ENCODE results near the gene PPIP5K1.
"Not testable (repeated sequence)": the region's sequence is repeated elsewhere in the genome, so short reads cannot be mapped to it uniquely, and the experiment has no call there.

Gene PPIP5K1

DNA sequence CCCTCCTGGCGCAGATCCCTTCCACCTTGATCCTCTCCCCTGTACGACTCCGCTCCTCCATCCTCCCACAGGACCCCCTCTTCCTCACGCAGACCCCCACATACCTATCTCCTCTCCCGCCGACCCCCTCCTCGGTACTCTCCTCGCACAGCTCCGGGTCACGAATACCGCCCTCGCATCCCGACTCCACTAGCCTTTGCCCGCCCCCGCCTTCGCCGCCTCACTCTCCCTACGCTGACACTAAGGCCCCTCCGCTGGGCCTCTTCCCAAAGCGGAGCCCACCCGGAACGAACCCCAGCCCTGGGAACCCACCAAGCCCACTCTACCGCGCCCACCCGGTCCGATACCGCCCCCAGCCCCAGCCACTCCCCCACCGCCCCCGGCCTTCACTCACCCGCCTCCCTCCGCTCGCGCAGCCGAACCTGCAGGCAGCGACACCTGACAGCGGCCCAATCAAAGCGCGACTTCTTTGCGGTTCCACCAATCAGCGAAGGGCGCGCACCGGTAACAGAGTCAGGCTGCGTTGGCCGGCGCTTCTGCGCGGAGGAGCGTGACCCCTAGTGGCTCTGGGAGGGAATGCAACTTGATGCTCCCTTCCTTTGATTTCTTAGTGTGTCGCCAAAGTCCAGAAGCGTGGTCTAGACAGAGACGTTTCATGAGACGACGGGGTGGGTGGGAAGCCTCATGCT is at the start of gene PPIP5K1:
Gene PPIP5K1 (minus strand): TSS at position 431 of the 689 bp plus-strand sequence. CDS start 5,704 bp downstream, outside the sequence.
- not testable (repeated sequence) for DNase-seq

DNA sequence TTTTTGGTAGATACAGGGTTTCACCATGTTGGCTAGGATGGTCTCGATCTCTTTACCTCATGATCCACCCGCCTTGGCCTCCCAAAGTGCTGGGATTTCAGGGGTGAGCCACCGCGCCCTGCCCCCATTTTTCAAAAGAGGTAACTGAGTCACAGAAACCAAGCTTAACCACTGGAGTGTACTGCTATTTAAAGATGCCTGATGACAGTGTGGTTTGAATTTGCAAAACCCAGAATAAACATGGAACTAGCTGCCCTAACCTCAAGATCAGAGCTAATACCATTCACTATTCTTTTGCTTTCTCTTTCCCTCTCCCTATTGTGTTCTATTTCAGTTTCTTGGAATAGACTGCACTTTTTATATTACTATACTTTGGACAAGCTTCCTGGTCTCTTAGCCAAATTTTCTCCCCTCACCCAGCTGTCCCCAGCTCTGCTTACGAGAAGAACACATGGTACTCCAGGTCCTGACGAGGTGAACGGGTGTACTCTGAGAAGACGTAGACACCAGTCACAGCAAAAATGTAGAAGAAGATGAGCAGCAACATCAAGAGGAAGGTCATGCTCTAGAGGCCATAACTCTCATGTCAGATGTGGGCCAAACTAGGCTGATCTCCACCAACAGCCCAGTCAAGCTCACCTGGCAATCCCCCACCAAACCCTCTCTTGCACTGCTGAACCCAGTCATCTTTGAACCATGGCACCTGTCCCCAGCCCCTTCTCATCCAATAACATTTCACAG is 48.6 kb upstream of the PPIP5K1 start:
- not testable (repeated sequence) for DNase-seq

DNA sequence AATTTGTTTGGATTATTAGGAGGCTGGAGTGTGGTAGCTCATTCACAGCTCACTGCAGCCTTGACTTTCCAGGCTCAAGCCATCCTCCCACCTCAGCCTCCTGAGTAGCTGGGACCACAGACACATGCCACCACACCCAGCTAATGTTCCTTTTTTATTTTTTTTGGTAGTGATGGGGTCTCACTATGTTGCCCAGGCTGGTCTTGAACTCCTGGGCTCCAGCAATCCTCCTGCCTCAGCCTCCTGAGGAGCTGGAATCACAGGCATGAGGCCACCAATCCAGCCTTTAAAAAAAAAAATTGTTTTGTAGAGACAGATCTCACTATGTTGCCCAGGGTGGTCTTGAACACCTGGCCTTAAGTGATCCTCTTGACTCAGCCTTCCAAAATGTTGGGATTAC is 36.9 kb upstream of the PPIP5K1 start:
- not testable (repeated sequence) for DNase-seq

DNA sequence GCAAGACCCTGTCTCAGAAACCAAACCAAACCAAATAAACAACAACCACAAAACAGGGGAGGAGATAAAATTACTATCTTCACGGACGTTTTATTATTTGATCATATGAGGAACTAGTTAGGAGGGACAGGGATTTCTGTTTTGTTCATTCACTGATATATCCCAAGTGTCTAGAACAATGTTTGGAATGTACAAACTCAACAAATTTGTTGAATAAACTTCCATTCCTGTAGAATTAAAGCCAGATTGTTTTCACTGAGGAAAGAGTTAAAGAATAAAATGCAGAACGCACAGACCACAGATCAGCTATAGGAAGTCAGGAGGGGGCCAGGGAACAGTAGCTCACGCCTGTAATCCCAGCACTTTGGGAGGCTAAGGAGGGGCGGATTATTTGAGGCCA is 35.1 kb upstream of the PPIP5K1 start:
- DNase-seq, result no peak

DNA sequence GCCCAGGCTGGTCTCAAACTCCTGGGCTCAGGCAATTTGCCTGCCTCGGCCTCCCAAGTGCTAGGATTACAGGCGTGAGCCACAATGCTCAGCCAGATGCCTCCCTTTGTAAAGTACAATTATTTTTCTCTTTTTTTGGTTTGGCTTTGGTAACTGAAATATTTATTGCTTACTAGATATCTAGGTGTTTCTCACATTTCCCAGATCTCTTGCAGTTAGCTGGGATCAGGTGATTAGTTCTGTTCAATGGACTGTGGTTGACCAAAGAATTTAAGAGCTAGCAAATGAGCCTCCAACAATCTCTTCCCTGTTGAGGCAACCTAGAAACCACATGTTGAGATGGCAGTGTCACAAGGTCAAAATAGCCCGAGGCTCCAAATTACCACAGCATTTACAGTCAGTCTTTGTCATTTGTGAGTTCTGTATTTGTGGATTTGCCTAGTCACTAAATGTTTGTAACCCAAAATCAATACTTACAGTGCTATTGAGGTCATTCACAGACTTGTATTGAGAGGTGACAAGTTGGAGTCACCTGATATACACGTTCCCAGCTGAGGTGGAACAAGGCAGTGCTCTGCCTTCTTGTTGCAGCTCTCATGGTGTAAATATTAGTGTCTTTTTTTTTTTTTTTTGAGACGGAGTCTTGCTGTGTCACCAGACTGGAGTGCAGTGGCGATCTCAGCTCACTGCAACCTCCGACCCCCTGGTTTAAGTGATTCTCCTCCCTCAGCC is 32.2 kb upstream of the PPIP5K1 start:
- DNase-seq, result not testable (repeated sequence)

DNA sequence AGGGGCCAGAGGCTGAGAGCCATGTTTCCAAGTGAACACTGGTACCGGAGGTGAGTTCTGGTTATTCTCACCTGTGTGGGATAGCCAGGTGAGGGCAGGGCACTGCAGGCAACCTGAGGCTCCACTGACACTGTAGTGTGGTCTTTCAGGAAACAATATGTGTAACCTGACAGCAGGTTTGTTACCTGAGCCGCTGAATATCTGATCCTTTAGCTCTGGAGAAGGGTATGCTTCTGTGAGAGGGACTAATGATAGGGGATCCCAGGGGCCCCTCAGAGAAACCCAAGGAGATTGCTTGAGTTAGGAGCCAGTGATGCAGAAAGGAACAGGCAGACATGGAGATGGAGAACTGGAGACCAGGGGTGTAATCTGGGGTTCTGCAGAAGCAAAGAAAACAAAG is 28.7 kb upstream of the PPIP5K1 start, which contains the start of gene STRC:
Gene STRC (minus strand): TSS at position 101 of the 400 bp plus-strand sequence. CDS start 78 bp downstream, at position 23.
- not testable (repeated sequence) for DNase-seq

DNA sequence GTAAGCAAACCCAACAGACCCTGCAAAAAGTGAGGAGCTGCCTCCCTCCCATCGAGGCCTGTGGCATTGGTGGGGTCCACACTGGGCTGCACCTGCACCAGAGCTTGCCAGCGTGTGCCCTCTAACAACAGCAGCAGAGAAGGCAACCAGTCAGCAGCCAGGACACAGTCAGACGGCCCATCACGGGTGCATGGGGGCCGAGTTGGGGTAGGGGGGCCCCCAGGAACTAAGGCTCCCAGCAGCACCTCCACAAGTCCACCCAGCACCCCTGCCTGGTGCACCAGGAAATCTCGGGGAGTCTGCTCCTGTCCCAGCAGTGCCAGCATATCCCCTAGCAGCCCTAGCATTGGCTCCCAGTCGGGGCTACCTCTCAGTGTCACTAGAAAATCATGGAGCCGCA is 27.7 kb upstream of the PPIP5K1 start:
- DNase-seq, result not testable (repeated sequence)

DNA sequence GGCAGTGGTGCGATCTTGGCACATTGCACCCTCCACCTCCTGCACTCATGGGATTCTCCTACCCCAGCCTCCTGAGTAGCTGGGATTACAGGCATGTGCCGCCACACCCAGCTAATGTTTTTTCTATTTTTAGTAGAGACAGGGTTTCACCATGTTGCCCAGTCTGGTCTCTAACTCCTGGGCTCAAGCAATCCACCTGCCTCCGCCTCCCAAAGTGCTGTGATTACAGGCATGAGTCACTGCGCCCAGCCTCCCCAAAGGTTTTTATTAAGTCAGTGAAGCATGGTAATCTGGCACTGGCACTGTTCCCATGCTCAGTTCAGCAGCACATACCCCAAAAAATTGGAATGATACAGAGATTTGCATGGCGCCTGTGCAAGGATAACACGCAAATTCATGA is 12.2 kb upstream of the PPIP5K1 start:
- peak in 6 of 58 donors; percentile 4 to 22 (median 12) for DNase-seq

DNA sequence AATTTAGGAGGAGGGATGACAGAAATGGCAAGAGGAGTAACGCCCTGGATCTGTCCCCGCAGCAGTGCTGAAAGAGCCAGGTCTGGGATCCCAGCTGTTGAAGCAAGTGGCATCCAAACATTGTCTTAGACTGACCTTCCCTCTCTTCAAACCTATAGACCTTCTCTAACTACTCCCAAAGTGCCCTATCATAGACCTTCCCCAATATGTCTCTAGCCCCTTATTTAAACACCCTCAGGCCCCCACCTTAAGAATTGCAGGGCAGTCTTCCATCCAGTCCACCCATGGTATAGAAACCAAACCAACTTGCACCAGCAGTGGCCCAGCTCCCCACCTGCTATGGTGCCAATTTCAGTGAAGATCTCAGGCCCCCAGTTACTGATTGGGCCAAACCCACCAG is 10.2 kb upstream of the PPIP5K1 start:
- DNase-seq, result not testable (repeated sequence)

DNA sequence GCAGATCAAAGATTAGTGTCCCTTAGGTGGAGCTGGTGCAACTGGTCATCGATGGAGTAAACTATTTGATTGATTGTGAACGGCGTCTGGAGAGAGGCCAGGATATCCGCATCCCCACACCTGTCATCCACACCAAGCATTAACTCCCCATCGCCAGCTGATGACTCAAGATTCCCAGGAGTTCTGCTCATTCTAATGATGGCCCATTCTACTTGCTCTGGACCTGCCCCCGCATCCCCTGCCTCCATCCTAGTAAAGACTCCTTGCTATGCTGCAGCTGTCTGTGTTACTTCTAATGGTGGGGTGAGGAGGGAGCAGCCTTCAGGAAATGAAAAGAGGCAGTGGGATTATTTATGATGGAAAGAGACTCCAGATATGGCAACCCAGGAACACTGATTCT is 9.1 kb upstream of the PPIP5K1 start:
- not testable (repeated sequence) for DNase-seq

DNA sequence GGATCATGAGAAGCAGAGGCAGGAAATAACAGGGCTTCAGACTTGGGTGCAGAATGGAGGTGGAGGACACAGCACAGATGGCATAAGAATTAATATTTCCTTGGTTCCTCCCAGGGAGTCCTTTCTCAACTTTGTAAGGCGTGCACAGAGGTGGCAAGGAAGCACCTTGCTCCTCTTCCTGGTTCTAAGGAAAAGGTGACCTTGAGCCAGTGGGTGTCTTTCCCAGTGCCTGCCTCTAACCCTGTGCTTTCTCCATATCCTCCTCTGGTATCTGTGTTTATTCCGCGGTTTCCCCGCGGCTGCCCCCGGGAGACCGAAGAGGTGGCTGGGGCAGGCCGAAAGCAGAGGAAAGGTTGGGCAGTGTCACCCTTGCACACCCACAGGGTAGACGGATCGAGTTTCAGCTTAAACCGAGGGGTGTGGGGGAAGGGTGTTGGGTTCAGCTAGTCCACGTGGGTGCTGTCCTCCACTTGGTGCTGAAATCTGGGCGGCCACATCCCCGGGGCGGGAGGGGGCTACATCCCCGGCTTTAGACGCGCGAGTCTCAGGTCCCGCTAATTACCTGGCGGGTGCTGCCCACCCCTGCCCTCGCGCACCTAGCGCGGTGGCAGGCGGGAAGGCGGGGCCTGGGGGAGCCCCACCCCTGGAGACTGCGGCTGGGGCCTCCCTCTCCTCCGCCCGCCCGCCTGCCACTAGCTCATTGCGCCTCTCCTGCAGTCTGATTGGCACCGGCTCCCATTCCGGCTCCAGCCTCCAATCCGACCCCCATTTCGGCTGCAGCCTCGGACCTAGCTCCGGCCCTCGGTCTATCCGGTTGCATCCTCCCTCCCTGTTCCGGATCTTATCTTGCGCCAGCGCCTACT is 3.6 kb upstream of the PPIP5K1 start, which contains the start of gene CKMT1B:
Gene CKMT1B (plus strand): TSS at position 700 of the 863 bp plus-strand sequence. CDS start 192 bp downstream, outside the sequence.
- DNase-seq, result not testable (repeated sequence)

DNA sequence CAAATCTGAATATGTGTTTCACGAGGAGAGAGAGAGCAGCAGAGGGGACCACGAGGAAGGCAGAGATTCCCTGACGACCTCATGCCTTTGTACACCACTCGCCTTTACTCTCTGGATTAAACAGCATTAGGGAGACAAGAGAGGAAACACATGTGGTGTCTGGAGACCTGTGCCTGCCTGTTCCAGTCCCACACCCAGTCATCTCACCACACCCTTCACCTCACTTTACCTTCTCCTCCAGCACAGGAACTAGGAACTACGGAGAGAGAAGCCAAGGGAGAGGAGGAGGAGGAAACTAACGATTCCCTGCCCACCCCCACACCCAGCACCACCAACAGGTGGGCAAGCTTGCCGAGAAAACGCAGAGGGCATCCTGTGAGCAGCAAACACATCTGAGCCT is 2.8 kb upstream of the PPIP5K1 start:
- not testable (repeated sequence) for DNase-seq

DNA sequence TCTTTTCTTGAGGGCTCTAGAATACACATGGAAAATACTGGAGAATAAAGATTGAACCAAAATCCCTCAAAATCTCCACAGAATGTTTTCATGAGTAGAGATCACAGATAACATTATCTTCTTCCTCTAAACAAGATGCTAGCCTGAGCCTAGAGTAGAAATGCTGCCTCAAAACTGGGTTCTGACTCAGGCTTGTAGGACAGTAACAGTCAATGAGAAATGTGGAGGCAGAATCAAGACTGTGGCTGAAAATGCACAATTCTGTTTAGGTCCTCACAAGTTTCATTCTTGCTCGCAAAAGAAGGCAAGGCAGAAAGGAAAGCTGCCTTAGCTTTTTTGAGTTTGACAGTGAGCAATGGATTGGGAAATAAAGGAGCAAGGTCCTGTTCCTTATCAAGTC is 15.4 kb downstream of the PPIP5K1 start:
- DNase-seq, result not testable (repeated sequence)

DNA sequence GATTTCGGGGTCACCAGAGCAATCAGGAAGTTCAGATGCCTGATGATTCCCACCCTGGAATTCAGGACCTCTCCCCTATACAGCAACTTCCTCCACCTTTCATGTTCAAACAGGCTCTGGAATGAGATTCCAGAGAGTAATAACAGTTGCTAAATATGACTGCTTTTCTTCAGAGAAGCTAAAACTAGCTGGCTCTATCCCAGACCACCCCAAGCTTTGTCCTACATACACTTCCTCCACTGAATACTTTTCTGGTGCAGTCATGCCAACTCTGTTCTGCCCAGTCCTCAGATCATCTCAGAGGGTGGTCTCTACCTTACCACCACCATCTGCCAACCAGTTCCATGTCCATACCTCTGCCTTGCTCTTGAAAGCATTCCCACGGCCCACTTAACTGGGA is 23.4 kb downstream of the PPIP5K1 start:
- DNase-seq, result not testable (repeated sequence)

DNA sequence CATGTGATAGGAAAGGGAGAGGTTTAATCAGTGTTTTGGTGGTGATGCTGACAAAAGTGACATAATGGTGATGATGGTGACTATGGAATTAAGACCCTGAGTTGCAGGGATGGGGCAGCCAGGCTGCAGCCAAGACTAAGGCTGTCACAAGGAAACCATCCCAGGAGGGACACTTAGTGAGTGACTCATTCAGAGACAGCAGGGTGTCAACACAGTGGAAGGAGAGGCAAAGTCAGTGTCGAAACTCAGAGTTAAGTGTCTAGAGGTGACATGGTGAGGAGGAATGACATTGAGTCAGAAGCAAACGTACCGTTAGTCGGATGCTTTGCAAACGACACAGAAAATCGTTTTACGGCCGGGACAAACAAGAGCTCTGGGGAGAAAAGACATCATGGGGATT is 26.2 kb downstream of the PPIP5K1 start:
- DNase-seq, result not testable (repeated sequence)

DNA sequence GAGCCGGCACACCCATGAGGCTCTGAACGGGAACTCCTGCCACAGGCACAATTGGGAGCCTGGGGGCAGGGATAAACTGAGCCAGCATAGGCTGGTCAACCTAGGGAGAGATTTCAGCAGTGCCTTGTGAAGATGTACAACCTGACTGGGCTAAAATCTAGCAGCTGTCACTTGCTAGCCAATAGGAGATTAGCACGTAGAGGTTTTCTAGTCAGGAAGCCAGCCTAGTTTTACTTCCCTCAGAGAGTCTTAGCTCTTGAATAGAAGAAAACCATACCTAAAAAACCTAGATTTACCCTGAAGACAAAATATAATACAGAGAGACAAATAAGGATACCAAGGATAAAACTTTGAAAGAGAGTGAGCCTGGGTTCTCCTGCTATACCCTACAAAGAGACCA is 27.3 kb downstream of the PPIP5K1 start:
- DNase-seq, result not testable (repeated sequence)

DNA sequence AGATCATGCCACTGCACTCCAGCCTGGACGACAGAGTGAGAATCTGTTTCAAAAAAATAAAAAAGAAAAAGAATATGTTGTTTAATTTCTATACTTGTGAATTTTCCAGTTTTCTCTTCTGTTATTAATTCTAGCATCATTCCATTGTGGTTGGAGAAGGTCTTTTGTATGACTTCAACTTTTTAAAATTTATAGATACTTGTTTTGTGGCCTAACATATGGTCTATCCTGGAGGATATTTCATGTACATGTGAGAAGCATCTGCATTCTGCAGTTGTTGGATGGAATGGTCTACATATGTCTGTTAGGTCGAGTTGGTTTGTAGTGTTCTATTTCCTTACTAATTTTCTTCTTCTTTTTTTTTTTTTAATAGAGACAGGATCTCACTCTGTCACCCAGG is 37.0 kb downstream of the PPIP5K1 start:
- no peak for DNase-seq

DNA sequence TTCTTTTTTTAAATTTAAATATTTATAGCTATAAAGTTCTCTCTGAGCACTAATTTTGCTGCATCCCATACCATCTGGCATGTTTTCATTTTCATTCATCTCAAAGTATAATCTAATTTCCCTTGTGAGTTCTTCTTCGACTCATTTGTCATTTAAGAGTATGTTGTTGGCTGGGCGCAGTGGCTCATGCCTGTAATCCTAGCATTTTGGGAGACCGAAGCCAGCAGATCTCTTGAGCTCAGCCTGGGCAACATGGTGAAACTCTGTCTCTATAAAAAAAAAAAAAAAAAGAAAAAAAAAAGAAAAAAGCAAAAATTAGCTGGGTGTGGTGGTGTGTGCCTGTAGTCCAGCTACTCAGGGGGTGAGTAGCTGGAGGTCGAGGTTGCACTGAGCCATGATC is 37.8 kb downstream of the PPIP5K1 start:
- DNase-seq, result no peak

DNA sequence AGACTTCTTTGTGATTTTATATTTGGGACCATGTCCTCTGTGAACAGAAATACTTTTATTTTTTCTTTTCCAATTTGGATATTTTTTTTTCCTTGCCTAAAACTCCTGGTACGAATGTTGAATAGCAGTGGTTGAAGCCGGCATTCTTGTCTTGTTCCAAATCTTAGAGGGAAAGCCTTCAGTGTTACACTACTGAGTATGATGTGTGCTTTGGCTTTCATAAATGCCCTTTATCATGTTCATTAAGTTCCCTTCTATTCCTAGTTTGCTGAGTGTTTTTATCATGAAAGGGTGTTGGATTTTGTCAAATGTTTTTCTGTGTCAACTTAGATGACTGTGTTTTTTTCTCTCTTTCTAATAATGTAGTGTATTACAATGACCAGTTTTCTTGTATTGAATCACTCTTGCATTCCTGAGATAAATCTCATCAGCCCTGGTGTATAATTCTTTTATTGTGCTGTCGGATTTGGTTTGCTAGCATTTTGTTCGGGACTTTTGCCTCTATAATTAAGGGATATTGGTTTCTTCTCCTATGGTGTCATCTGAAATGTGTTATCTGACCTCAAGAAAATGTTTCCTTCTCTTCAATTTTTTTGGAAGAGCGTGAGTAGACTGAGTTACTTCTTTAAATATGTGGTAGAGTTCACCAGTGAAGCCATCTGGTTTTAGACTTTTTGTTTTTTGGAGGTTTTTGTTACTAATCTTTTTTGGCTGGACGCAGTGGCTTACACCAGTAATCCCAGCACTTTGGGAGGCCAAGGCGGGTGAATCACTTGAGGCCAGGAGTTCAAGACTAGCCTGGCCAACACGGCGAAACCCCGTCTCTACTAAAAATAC is 39.3 kb downstream of the PPIP5K1 start:
- DNase-seq, result no peak

DNA sequence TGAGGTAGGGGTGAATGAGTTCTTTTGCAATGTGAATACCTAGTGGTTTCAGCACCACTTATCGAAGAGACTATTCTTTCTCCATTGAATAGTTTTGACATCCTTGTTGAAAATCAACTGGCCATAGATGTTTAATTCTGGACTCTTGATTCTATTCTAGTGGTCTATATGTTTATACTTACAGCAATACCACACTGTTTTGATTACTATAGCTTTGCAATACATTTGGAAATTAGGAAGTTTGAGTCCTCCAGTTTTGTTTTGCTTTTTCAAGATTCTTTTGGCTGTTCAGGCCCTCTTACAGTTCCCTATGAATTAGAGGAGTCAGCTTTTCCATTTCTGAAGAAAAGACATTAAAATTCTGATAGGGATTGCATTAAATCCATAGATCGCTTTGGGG is 42.5 kb downstream of the PPIP5K1 start:
- DNase-seq, result no peak

All from anterior cingulate cortex (tissue), 58 donors.